ENCODE results near the gene GSTM1.

The GSTM1 gene

DNA sequence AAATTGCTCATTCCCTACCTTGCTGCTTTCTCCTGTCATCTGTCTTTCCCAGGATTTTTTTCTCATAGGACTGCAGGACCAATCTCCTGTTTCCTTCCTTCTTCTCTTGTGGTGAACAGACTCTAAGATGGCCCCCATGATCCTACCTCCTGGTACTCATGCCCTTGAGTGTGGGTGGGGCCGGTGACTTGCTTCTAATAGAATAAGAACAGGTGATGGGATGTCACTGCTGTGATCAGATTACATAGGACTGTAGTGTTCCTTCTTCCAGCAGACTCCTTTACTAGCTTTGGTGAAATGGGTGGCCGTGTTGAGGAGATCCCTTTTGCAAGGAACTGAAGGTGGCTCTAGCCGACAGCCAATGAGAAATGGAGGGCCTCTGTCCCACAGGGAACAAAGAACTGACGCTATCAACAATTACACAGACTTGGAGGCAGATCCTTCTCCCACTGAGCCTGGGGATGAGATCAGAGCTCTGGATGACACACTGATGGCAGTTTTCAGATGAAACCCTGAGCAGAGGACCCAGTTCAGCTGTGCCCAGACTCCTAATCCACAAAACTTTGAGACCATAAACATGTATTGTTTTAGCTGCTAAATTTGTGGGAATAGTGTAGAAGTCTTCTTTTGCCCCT, 45.7 kb downstream of the GSTM1 start:
- DNase-seq: no peak

DNA sequence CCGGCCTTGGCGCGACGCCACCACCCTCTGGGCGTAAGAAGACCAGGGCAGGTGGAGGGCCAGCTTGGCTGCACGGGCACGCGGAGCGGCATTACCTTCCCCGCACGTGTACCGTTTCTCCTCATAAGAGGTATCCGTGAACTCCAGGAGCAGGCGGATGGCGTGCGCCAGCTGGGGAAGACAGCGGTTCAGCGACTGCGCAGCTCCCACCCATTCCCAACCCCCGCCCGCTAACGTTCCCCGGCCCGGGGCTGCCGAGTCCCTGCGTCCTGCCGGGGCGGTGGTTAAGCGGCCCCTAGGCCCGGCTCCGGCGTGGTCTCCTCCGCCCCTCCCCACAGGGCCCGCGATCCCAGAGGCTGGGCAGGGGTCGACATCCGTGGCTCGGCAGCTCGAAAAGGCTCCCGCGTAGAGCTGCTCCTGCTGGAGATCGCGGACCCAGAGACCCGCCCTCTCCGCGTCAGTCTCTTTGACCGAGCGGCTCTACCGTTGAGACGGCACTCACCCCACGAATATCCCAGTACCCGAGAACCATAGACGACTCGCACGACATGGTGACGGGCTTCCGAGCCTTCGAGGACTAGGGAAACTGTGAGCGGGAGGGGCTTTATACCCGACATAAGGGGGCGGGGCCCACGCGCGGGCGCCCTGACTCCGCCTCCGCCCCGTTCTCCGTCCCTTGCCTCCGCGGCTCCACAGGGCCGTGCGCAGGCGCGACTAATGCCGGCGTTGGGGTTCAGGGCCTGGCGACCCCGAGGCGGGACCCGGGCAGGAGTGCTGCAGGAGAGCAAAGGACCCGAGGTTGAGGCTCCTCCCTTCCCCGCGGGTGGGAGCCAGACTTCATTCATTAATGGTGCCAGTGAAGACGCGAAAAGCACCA, 52.4 kb downstream of the GSTM1 start:
- DNase-seq: peak; percentile 63

DNA sequence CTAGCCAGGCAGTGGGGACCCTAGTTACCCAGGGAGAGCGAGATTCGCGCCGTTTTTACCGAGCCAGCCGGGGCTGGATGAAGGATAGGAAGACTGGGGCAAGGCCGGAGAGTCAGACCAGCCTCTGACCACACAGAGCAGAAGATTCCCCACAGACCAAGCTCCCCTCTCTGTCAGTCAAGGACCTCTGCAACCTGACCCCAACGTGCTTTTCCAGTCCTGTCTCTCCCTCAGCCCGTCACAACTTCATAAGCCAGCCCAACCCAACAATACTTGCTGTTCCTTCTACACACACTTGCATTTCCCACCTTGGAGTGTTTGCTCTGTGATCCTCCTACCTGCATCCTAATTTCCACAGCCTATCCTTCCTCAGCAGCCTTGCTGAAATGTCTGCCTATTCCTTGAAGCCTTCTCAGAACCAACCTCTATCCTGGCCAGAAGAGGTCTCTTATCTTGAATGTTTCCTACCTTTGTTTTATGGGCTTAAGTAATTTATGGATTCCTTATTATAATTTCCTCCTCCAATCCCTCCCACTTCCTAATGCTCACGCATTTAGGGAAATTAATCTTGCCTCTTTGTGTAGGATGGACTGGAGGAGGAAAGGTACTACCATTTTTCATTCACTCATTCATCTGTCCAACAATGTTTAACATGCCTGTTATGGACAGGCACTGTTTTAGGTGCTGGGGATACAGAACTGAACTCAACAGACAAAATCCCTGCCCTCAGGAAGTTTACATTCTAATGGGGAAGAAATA, 53.2 kb downstream of the GSTM1 start, which contains the start of gene GSTM3:
TSS of gene GSTM3 (minus strand) at position 424 of the 759 bp plus-strand sequence. CDS start 751 bp downstream, outside the sequence.
- DNase-seq: no peak

Data from DMS153 (cell line).